ENCODE data around the gene CCDC181.

DNA sequence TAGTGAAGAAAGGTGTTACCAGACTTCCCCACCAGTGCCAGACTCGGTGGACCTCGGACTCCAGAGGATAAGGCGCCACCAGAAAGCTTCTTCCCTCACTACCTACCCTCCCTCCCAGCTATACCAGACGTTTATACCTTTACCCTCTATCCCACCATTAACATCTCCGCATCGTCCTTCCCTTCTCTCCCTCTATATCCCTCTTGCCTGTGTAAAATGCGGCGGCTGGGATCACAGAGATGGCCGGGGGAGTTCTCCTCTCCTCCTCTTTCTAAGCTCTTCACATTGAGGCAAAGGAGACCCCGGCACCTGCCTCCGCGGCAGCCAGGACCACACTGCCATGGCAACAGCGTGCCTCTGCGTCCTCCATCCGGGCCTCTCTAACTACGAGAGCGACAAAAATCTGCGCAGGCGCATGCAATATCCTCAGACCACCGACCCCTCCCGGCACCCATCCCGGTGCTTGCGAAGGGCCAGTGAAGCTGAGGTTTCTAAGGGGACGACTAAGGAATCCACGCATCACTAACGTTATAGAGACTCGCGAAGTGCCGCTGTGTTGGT is at the start of gene CCDC181:
- no peak for TF ChIP-seq EZH2 (IDR thresholded peaks at IDR 0.05; ENCODE audit: insufficient read depth, poor library complexity, severe bottlenecking)
- no peak for TF ChIP-seq EZH2phosphoT487 (IDR thresholded peaks at IDR 0.05; ENCODE audit: insufficient read depth, low read depth)
